H9 (cell line): ENCODE measurements around the gene DCC. TPM values are rescaled to one million over a fixed set of nuclear protein-coding genes. Genes with fewer than 3 reads are reported as not detected.

Experiments
- DNase-seq: peaks from one replicate; pipeline ENCODE4 v3.0.0-alpha.2; 2017
- H2AFZ ChIP-seq: one replicate; pipeline ENCODE4 v1.6.1; 2013; ENCODE audit warnings: mild to moderate bottlenecking, low read length, control low read depth, moderate library complexity
- H2AK5ac ChIP-seq: 2 replicates; pipeline ENCODE4 v1.6.1; 2013; ENCODE audit warnings: low read length, control low read depth, mixed read lengths; ENCODE audit not compliant: insufficient read length
- H2BK120ac ChIP-seq: one replicate; pipeline ENCODE4 v1.6.1; 2013; ENCODE audit warnings: low read depth, mild to moderate bottlenecking, low read length, control low read depth, inconsistent platforms; ENCODE audit not compliant: poor library complexity, severe bottlenecking
- H2BK12ac ChIP-seq: 2 replicates; pipeline ENCODE4 v1.6.1; 2013; ENCODE audit warnings: low read length, control low read depth, mixed read lengths, low read depth; ENCODE audit not compliant: insufficient read length
- H2BK15ac ChIP-seq: 2 replicates; pipeline ENCODE4 v1.6.1; 2013; ENCODE audit warnings: low read depth, low read length, control low read depth
- H2BK20ac ChIP-seq: one replicate; pipeline ENCODE4 v1.6.1; 2013; ENCODE audit warnings: low read depth, mild to moderate bottlenecking, low read length, control low read depth, inconsistent platforms; ENCODE audit not compliant: poor library complexity, severe bottlenecking
- H2BK5ac ChIP-seq: 2 replicates; pipeline ENCODE4 v1.6.1; 2013; ENCODE audit warnings: low read length, control low read depth, mixed read lengths; ENCODE audit not compliant: insufficient read length
- H3K14ac ChIP-seq: 2 replicates; pipeline ENCODE4 v1.6.1; 2013; ENCODE audit warnings: low read length, control low read depth; ENCODE audit not compliant: insufficient read depth
- H3K18ac ChIP-seq: 2 replicates; pipeline ENCODE4 v1.6.1; 2013; ENCODE audit warnings: low read depth, mild to moderate bottlenecking, mixed read lengths, low read length, control low read depth; ENCODE audit not compliant: insufficient read length
- H3K23ac ChIP-seq: 2 replicates; pipeline ENCODE4 v1.6.1; 2013; ENCODE audit warnings: low read length, control low read depth, mixed read lengths, low read depth; ENCODE audit not compliant: insufficient read length
- H3K23me2 ChIP-seq: 2 replicates; pipeline ENCODE4 v1.6.1; 2013; ENCODE audit warnings: low read depth, mild to moderate bottlenecking, mixed read lengths, low read length, control low read depth; ENCODE audit not compliant: insufficient read length, poor library complexity, severe bottlenecking
- H3K27ac ChIP-seq: 2 replicates; pipeline ENCODE4 v1.5.1; 2013; ENCODE audit warnings: low read length, control low read depth, mixed read lengths, low read depth; ENCODE audit not compliant: insufficient read length
- H3K27me3 ChIP-seq: 2 replicates; pipeline ENCODE4 v1.6.1; 2013; ENCODE audit warnings: low read length, control low read depth, inconsistent platforms; ENCODE audit not compliant: insufficient read depth
- H3K4ac ChIP-seq: 2 replicates; pipeline ENCODE4 v1.6.1; 2013; ENCODE audit warnings: low read depth, mild to moderate bottlenecking, control low read depth, inconsistent platforms, low read length, moderate library complexity
- H3K4me1 ChIP-seq: 2 replicates; pipeline ENCODE4 v1.6.1; 2013; ENCODE audit warnings: low read length, control low read depth, inconsistent platforms; ENCODE audit not compliant: insufficient read depth
- H3K4me2 ChIP-seq: 2 replicates; pipeline ENCODE4 v1.6.1; 2013; ENCODE audit warnings: low read length, control low read depth, mixed read lengths; ENCODE audit not compliant: insufficient read length, insufficient read depth
- H3K56ac ChIP-seq: 2 replicates; pipeline ENCODE4 v1.6.1; 2013; ENCODE audit warnings: low read depth, mild to moderate bottlenecking, mixed read lengths, low read length, control low read depth; ENCODE audit not compliant: insufficient read length
- H3K79me1 ChIP-seq: 2 replicates; pipeline ENCODE4 v1.6.1; 2013; ENCODE audit warnings: low read depth, mild to moderate bottlenecking, moderate library complexity, low read length, control low read depth, inconsistent platforms; ENCODE audit not compliant: insufficient read depth, poor library complexity, severe bottlenecking
- H3K79me2 ChIP-seq: 2 replicates; pipeline ENCODE4 v1.6.1; 2013; ENCODE audit warnings: low read length, control low read depth, inconsistent platforms; ENCODE audit not compliant: insufficient read depth
- H3K9ac ChIP-seq: 2 replicates; pipeline ENCODE4 v1.6.1; 2013; ENCODE audit warnings: low read length, control low read depth, mixed read lengths; ENCODE audit not compliant: insufficient read length; ENCODE audit errors: extremely low read depth
- H3K9me3 ChIP-seq: one replicate; pipeline ENCODE4 v1.6.1; 2013; ENCODE audit warnings: low read depth, low read length, inconsistent platforms; ENCODE audit not compliant: control insufficient read depth
- H3T11ph ChIP-seq: one replicate; pipeline ENCODE4 v1.6.1; 2013; ENCODE audit warnings: mild to moderate bottlenecking, low read length, control low read depth, inconsistent platforms
- H4K20me1 ChIP-seq: one replicate; pipeline ENCODE4 v1.6.1; 2013; ENCODE audit not compliant: control insufficient read depth, insufficient read length, insufficient read depth
- H4K5ac ChIP-seq: 2 replicates; pipeline ENCODE4 v1.6.1; 2013; ENCODE audit warnings: low read depth, mild to moderate bottlenecking, mixed read lengths, low read length, control low read depth; ENCODE audit not compliant: insufficient read length
- H4K8ac ChIP-seq: replicated peaks from 2 replicates; pipeline ENCODE4 v1.6.1; 2013; ENCODE audit warnings: low read length, control low read depth, mixed read lengths, low read depth; ENCODE audit not compliant: insufficient read length
- H4K91ac ChIP-seq: 2 replicates; pipeline ENCODE4 v1.6.1; 2013; ENCODE audit warnings: low read depth, mild to moderate bottlenecking, moderate library complexity, mixed read lengths, low read length, control low read depth; ENCODE audit not compliant: insufficient read length
- H3K27ac Mint-ChIP-seq, 3 experiments: 2 replicates in 2 of 3; 3 replicates in 1 of 3; pipeline ENCODE4 v1.8.0; 2020 to 2021; ENCODE audit warnings: mixed read lengths in 3 of 3, mild to moderate bottlenecking in 1 of 3, moderate library complexity in 1 of 3
- H3K27me3 Mint-ChIP-seq: 2 replicates; pipeline ENCODE4 v1.8.0; 2021; ENCODE audit warnings: low read depth, mild to moderate bottlenecking, moderate library complexity, mixed read lengths
- H3K36me3 Mint-ChIP-seq, 3 experiments: 2 replicates in 2 of 3; 3 replicates in 1 of 3; pipeline ENCODE4 v1.8.0; 2020 to 2021; ENCODE audit warnings: low read depth in 3 of 3, mixed read lengths in 3 of 3; ENCODE audit not compliant: insufficient read depth in 1 of 3
- H3K4me1 Mint-ChIP-seq, 2 experiments: 2 replicates each; pipeline ENCODE4 v1.8.0; 2020; ENCODE audit warnings: mixed read lengths in 2 of 2
- H3K4me3 Mint-ChIP-seq, 2 experiments: 2 replicates in 1 of 2; 3 replicates in 1 of 2; pipeline ENCODE4 v1.8.0; 2020 to 2021; ENCODE audit warnings: mild to moderate bottlenecking in 2 of 2, mixed read lengths in 2 of 2, moderate library complexity in 1 of 2
- H3K9me3 Mint-ChIP-seq, 2 experiments: 2 replicates in 1 of 2; 3 replicates in 1 of 2; pipeline ENCODE4 v1.8.0; 2020; ENCODE audit warnings: mild to moderate bottlenecking in 2 of 2, mixed read lengths in 2 of 2, moderate library complexity in 1 of 2
- CTCF ChIP-seq: fragments of 200-600 bp; sonication (generic); conservative IDR thresholded peaks from 3 replicates; pipeline ENCODE4 v1.8.0; 2021; ENCODE audit warnings: antibody characterized with exemption, mild to moderate bottlenecking
- WGBS: extraction: QIAGEN DNeasy Blood & Tissue Kit; methylation state at CpG from one replicate; pipeline ENCODE4 v1.1.7; 2013; ENCODE audit warnings: missing lambda C conversion rate, low lambda C conversion rate, mixed read lengths; ENCODE audit not compliant: insufficient read length; ENCODE audit errors: extremely low coverage; 5-methylcytosine and 5-hydroxymethylcytosine counted together
- total RNA-seq: library from RNA; stranded (reverse); gene quantifications from 2 replicates; pipeline ENCODE4 v1.2.1, GENCODE V29; 2021

DCC gene
- total RNA-seq, 1 experiment from 2014 or later = 0.35 TPM

GRCh38 chr18:52596748-52597435 lies 256.9 kb downstream of the DCC start:
- Histone ChIP-seq H4K8ac (no peak overlapping the region), H2AK5ac (no peak overlapping the region), H2BK12ac (no peak overlapping the region), H2BK15ac (no peak overlapping the region), H3K23me2 (no peaks in the 10 kb centered on the region), H3K4me1 (no peaks in the 10 kb centered on the region; the same call in 1 of the 2 replicates), H3K27me3 (no peaks in the 10 kb centered on the region), H3K9ac (no peak overlapping the region), H3K4me2 (no peak overlapping the region), H3T11ph (no peak overlapping the region), H3K9me3 (no peaks in the 10 kb centered on the region), H3K23ac (no peak overlapping the region), H3K4ac (no peak overlapping the region), H2AFZ (no peak overlapping the region), H3K56ac (no peak overlapping the region), H3K79me2 (no peaks in the 10 kb centered on the region), H3K79me1 (no peaks in the 10 kb centered on the region), H4K20me1 (no peaks in the 10 kb centered on the region), H2BK20ac (no peak overlapping the region), H3K18ac (no peak overlapping the region), H3K27ac (no peak overlapping the region), H3K14ac (no peak overlapping the region), H2BK120ac (no peak overlapping the region), H2BK5ac (no peak overlapping the region), H4K91ac (no peak overlapping the region), H4K5ac (no peak overlapping the region)
- Mint-ChIP-seq H3K27ac (peak overlapping the region in 2 of 3 experiments; percentile 53 to 76; a peak in 3 of 7 replicates), H3K27me3 (no peaks in the 10 kb centered on the region), H3K4me3 (no peak overlapping the region), H3K4me1 (peaks cover 5 to 7% of the 10 kb centered on the region in 2 experiments), H3K36me3 (no peaks in the 10 kb centered on the region), H3K9me3 (no peaks in the 10 kb centered on the region)
- no CpG with 5 or more reads among the region's 5 CpGs for WGBS
- no peak for TF ChIP-seq CTCF
- no peak for DNase-seq
